GM19468 (cell line): Measurements from ENCODE around the gene GAREM1.

Source experiments
- ATAC-seq: cut with Tn5 transposase; IDR thresholded peaks from one replicate; pipeline ENCODE4 v1.9.1; 2021; ENCODE audit warnings: mild to moderate bottlenecking, moderate library complexity, moderate number of reproducible peaks; ENCODE audit not compliant: unreplicated experiment; ENCODE audit errors: extremely low read depth

Gene GAREM1

DNA sequence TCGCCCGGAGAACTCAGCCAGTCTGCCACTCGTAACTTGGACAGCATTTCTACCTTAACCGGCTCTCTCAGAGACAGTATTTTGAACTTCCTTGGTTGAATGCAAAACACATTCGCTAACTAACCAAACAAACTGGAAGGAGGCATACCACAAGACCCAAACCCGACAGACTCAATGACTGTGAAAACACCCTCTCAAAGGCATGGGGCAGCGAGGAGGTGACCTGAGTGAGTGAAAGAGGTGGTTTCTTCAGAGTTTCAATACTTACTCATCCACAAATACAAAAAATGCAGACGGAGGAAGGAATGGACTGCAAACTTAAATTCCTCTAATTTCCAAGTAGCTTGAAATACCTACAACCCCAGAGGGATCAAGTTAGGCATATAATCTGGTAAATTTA is 132.9 kb downstream of the GAREM1 start:
- no peak for ATAC-seq

DNA sequence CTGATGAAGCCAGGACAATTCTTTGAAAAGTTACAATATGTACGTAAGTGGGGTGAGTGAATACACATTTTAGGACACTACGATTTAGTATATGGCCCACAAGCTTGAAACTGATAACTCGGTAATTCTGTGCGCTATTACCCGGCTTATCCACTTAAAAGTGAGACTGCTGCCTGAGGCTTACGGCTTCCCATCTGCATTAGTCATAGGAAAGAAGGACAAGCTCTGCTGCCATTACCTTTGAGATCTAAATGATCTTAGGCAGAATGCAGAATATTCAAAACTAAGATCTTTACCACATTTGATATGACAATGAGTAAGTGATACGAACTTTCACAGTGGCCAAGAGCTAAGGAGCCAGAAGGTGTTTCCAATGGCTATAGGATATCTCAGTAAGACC is 133.3 kb downstream of the GAREM1 start:
- ATAC-seq: no peak

DNA sequence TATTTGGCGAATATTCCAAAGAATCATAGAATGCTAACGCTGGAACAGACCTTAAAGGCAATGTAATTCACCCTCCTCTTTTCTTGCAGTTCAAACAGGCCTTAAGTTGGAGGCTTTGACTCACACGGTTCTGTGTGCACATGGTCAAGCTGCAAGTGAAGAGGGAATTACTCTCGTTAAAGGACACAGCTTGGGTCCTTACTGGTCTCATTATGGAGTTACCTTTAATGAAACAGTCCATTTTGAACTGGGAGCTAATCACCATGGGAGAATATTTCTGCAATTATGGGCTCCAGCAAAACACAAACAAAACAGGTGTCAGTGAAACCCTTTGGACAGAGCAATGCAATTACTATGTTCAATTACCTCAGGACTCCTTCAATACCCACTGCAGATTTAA is 135.5 kb downstream of the GAREM1 start:
- no peak for ATAC-seq

DNA sequence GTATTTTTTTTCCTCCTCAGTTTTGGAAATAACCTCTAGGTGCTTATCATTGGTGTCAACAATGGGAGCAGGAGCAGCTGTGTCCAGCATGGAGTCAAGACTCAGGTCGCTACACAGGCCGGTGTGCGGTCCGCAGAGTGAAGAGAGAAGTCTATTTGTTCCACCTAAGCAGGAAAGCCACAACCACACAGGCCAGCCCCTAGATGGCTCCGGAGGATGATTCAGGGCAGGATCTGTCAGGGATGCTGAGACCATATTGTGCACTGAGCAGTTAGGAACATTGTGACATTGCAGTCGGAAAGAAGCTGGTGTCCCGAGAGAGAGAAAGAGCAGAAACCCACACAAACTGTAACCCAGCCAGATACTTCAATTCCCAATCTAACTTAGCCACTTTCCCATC is 136.9 kb downstream of the GAREM1 start:
- ATAC-seq: no peak

DNA sequence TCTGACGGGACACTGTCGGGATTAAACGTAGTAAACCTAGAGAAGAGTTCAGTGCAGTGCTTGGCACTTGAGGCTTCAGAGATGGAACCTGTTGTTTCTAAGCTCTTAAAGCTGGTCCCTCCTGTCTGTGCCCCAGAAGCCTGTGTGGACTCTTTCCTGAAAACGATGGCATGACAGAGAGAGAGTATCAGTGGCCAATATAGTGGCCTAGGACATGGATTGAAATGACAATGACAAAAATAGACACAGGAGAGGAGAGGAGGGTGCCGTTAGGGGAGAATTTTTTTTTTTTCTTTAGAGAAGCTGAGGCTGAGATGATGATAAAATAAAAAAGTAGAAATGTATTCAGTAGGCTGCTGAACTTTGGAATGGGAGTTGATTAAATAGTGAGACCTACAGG is 138.0 kb downstream of the GAREM1 start:
- no peak for ATAC-seq

DNA sequence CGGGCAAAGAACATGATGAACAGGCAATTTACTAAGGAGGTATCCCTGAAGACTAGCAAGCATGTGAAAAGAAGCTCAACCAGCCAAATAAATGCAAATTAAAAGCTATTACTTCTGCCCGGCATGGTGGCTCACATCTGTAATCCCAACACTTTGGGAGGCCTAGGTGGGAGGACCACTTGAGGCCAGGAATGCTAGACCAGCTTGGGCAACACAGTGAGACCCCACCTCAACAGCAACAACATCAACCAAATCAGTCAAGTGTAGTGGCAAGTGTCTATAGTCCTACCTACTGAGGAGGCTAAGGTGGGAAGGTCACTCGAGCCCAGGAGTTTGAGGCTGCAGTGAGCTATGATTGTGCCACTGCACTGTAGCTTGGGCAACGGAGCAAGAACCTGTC is 141.7 kb downstream of the GAREM1 start:
- no peak for ATAC-seq

DNA sequence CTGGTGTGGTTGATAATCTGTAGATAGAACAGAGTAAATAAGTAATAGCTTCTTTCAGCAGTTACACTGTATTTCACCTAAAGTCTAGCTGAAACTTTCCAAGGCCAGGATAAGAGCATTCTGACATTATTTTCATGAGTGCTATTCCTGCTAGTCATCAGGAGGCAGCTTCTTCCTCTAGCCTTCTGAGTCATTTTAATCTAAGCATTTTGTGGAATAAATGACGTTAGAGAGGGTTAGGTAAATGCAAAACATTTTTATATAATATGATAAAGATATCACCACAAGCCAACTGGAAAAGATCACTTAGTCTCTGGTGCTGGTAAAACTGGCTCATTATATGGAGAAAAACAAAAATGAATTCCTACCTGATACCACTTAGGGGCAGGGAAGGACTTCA is 142.3 kb downstream of the GAREM1 start:
- no peak for ATAC-seq

DNA sequence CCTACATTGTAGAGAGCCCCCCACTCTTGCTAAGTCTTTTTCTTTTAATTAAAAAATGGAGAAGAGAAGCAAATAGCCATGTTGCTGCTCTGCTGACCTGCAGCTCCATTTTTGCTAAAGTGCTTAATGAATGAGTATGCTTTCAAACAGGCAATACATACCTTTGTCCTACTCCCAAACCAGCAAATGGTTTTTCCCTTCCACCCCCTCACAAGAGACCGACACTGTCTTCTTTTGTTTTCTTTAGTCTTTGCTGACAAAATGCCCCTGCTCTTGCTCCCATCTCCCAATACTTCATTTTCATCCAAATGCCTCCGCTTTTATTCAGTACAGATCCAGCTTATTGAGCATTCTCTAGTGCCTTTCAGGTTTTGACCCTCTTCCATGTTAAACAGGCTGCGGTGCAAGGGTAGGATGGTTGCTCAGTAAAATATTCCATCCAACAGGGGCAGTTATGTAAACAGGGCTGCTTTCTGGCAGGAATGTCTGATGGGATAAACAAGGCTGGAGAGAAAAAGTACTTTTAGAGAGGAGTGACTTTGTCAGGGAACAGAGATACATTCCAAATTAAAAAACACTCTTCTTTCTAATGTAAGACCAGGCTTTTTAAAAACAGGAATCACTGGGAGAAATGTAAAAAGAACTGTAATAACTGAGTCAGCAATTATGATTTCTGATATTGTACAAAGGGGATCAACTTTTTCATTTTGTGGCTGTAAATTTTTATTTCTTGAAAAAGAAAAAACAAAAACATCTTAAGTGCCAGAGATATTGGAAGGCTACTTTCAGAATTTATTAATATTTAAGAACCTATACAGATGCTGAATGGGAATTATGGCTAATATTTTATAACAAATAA is 144.0 kb downstream of the GAREM1 start:
- no peak for ATAC-seq

DNA sequence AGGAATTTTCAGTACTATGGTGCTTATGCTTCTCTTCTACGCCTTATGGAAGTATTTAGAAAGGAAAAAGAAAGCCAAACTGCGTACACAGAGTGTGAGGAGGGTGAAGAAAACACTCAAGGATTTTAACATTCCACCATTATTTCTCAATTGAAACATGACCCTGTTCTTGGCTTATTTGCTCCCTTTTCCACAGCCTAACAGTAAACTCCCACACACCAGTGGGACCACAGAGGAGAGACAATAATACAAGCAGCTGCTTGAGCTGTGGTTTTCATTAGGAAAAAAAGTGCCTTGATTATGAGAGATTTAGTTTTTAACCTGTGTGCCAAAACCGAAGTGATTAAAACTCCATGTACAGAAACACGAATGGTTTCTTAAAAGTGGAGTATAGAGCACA is 146.5 kb downstream of the GAREM1 start:
- ATAC-seq: no peak

DNA sequence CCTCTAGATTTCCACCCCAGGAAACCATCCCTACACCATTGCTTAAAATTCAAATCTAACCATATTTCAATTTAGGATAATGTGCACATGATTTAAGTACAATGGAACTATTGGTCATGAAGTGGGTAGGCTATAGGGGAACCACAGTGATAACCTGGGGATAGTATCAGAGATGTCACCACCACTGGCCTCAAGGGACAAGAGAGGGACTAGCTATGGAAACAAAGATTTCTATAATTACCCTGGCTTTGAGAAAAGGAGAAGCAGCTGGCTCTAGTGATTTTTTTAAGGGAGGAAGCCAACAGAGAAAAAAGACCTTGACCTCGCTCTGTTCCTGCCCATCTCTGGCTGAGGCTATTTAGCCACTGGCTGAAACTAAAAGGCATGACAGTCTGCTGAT is 148.9 kb downstream of the GAREM1 start:
- no peak for ATAC-seq

DNA sequence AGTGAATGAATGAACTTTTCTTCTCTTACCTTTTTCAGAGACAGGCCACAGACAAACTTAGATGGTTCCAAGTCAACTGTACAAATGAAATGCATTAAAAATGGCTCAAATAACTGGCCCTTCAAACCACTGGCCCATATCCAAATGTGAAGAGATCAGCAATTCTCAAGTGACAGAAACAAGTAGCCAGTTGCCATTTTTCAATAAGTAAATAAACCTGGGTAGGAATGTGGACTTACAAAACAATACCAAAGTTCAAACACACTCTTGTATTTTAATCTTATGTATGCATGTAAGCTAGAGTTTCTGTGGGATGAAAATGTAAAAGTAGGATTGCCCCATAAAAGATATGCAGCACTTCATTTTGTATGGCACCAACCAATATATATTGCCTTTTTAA is 151.6 kb downstream of the GAREM1 start:
- no peak for ATAC-seq

DNA sequence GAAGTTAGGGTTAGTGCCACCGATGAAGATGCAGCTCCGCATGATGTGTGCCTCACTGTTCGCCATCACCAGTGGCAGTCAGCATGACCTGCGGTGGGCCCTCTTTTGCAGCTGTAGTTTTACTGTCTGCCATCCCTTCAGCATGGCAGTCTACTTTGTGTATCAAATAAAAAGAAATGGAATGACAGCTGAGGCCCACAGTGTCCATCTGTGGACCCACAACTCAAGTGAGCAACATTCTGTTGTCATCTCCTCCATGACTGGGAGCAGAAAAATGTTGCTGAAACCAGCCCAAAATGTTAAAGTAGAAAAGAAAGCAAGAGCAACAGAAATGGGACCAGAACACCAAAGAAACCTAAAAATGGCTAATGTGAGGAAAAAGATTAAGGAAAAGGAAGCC is 152.1 kb downstream of the GAREM1 start:
- no peak for ATAC-seq

DNA sequence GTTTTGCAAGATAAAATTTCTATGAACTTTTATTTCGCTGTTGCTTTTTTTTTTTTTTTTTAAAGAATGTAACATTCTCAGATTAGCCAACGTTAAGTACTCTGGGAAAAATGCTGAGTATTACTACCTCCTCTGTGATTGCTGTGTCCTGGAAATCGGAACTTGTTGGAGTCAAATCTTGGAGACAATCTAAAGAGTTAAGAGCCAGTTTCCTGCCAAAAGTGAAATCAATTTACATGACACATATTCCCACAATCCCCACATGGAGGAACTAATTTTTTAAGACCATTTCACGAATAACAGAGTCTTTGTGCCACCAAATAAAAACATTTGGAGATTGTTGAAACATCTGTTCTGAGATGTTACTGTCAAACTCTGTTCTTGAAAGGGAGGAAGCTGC is 153.0 kb downstream of the GAREM1 start:
- no peak for ATAC-seq

DNA sequence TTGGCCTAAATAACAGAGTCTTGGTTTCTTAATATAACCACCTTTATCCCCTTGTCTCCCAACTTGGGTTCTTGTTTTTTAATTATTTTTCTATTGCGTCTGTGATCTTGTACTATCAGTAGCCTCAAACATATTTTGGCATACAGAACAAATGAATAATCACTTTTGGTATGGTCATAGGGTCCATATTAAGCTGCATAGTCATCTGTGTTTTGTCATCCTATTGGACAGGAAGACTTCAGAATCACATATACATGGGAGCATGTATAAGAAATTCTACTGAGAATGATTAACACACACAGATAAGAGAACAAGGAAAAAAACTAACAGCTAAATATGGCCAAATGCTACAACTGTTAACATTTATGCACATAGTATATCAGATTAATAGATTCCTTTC is 154.8 kb downstream of the GAREM1 start:
- no peak for ATAC-seq

DNA sequence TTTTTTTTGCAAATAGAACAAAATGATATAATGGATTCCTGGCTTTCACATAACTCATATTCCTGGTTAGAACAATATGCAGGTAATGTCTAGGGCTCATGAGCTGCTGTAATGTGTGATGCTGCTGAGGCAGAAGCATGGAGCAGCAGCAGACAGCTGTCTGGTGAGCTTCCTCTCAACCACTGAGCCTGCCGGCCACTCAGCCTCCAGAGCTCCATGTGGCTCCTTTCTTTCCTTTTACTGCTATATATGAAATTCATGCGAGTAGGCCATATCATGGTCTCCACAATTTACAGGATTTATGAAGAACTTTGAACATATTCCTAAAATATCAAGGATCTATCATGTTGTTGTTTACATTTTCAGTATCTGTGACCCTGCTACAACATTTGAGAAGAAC is 159.9 kb downstream of the GAREM1 start:
- ATAC-seq: no peak

DNA sequence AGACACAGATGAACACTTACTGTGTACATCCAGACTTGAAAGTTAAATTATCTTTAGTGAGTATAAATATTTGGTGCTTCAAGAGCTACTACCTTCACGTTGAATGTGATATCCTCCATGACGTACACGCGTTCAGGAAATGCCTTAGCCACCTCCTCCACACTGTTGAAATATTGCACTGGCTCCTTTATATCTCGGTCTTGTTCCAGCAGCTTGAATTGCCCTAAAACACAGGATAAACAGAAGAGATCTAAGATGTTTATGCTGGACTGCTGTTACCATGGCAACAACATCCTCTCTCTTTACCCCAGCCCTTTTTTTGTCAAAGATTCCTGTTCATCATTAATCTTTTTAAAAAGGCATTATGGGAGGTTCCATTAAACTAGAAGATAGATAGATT is 160.6 kb downstream of the GAREM1 start:
- ATAC-seq: no peak

DNA sequence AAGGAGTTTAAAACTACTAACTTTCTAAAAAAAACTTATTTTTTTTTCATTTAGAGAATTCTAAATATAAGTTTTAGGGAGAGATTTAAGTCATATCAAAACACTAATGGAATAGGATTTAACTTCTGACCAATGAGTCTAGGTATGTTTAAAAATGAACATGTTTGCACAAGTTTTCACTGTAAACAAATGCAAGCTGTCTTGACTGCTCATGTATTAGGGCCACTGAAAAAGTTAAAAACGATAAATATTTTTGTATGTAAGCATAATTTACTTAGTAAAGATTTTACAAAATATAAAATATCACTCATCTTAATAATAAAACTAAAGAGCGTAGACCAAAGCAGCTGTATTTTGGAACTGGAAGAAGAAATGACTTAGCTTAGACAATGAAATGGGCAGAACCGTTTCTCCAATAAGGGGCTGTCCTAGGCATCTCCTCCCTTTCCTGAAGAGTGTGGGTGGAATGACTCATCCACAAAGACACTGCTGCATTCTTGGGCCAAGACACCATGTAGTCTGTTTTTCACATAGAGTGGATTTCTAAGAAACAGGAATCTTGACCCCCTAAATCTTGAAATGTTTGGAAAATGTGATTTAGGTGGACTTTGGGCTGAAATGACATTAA is 162.1 kb downstream of the GAREM1 start:
- no peak for ATAC-seq

DNA sequence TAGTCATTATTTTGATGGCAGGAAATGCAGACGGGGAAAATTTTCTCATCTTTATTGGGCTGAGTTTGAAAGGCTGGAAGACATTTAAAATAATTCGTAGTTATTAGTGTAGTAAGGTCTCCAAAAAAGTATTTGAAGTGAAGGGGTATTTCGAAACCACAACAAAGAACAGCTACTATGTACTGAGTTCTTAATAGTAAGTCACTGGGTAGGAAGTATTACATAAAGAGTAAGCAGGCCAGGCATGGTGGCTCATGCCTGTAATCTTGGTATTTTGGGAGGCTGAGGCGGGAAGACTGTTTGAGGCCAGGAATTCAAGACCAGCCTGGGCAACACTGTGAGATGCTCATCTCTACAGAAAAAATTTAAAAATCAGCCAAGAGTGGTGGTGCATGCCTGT is 167.3 kb downstream of the GAREM1 start:
- ATAC-seq: no peak

DNA sequence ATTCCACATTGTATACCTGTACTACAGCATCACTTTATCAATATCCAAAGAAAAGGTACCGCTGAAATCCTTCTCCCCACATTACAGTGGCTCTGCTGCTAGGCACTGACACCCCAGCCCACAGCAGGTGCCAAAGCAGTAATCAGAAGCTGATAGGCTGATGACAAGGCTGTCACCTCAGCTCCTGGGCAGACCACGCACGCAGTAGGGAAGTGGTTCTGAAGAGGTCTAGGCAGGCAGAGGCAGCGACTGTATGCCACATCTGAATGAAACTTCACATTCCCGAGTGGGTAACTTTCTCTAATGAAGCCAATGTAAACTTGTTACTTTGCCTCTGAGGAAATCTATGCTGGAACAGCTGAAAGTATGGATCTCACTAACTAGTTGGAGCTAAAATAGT is 167.9 kb downstream of the GAREM1 start:
- no peak for ATAC-seq

DNA sequence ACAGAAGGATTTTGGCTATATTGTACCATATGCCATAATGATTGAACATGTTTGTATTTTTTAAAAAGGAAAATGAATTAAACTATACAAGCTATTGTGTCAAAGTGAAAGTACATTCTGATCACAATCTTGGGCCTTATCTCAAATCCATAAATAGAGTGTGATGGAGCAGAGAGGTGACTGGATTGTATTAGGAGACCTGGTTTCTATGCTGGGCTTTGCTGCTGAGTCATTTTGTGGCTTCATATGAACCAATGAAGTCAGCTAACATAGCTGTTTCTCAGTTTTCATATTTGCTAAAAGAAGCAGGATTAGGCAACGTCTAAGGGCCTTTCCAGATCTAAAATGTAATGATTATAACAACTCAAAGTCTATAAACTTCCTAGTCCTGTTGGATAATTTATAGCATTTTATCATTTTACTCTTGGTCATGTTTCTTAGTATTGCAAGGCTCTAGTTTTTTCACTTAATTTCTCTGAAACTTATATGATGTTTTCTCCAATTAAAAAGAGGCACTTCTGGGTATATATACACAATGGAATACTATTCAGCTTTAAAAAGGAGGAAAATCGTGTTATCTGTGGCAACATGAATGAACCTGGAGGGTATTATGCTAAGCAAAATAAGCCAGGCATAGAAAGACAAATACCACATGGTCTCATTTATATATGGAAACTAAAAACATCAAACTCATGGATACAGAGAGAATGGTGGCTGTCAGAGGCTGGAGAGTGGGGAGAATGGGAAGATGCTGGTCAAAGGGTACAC is 168.5 kb downstream of the GAREM1 start:
- ATAC-seq: peak; percentile 58

DNA sequence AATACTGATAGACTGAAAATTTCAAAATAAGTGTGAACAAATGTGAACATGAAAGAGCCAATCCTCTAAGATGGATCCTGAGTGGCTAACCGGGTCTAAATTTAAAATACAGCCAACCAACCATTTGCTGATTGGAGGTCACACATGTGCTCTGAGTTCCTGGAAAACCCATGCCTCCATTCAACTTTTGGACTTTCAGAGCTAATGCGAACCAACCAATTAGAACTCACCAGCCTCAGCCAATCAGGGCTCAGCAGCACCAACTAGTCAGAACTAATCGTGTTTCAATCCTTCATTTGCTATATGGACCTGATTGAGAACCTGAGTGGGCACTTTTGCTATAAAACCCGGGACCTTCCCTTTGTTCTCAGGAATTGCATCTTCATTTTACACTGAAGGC is 169.3 kb downstream of the GAREM1 start:
- no peak for ATAC-seq
